ENCODE results near the gene CHRNA9. TPM values are rescaled to one million over a fixed set of nuclear protein-coding genes. Genes with fewer than 3 reads are reported as not detected.
"Not testable (repeated sequence)": the region's sequence is repeated elsewhere in the genome, so short reads cannot be mapped to it uniquely, and the experiment has no call there.

Gene CHRNA9
- total RNA-seq, 1 experiment from 2014 or later: not detected

DNA sequence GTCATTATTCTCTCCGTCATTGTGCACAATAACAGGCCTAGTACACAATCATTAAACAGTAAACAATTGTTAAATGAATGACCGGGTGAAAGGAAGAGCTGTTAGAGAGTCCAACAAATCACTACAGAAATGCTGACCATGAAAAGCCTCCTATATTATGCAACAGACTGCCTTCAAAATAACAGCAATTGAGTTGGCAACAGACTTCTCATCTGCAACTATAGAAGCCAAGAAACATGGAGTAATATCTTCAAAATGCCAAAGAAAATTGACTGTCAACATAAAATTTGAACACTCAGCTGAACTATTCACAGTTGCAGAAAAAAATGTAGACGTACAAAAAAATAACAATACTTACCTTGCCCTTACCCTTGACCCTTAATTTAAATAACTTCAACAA, 26.2 kb downstream of the CHRNA9 start:
- H3K36me3 ChIP-seq: no peaks in the 10 kb centered on the region
- H3K27me3 ChIP-seq: no peaks in the 10 kb centered on the region
- H3K9me3 ChIP-seq: no peaks in the 10 kb centered on the region
- H3K4me3 ChIP-seq: no peak overlapping the region
- DNase-seq: no peak

- Histone ChIP-seq H3K9me3 (no peaks in the 10 kb centered on the region), H3K4me3 (no peak overlapping the region), H3K27me3 (no peaks in the 10 kb centered on the region)
These were observed 28.3 kb downstream of the CHRNA9 start for GRCh38 chr4:40363382-40363920.

DNA sequence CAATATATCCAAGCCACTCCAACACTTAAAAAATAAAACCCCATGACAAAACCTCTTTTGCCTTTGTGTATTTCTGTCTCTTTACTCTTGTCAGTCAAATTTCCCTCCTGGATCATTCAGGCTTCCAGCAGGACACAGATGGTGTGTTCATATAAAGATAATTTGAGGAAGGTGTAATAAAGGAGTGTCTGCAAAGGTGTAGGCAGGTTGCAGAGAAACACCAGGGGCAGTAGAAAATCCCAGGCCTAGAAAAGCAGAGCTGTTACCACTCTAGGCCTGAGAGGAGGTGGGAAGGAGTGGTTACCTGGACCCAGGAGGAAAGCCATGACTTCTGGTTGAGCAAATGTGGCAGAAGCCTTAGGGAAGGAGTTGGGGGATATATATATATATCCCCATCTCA, 28.8 kb downstream of the CHRNA9 start:
- Histone ChIP-seq H3K27me3 (no peaks in the 10 kb centered on the region), H3K4me3 (no peak overlapping the region), H3K36me3 (no peaks in the 10 kb centered on the region), H3K9me3 (no peaks in the 10 kb centered on the region)
- DNase-seq: no peak

More at GRCh38 chr4:40363382-40363920, 28.3 kb downstream of the CHRNA9 start:
- DNase-seq: no peak
- no peaks in the 10 kb centered on the region for H3K36me3 ChIP-seq

- Histone ChIP-seq H3K4me3 (no peak overlapping the region), H3K36me3 (no peaks in the 10 kb centered on the region), H3K27me3 (no peaks in the 10 kb centered on the region), H3K9me3 (no peaks in the 10 kb centered on the region)
- DNase-seq: no peak
These were observed 30.6 kb downstream of the CHRNA9 start for GRCh38 chr4:40365766-40366165.

GRCh38 chr4:40367451-40367850, 32.3 kb downstream of the CHRNA9 start:
- Histone ChIP-seq H3K9me3 (no peaks in the 10 kb centered on the region), H3K4me3 (no peak overlapping the region), H3K36me3 (no peaks in the 10 kb centered on the region), H3K27me3 (no peaks in the 10 kb centered on the region)
- no peak for DNase-seq

- DNase-seq: no peak
- H3K4me3 ChIP-seq: no peak overlapping the region
These were observed 34.5 kb downstream of the CHRNA9 start for GRCh38 chr4:40369437-40370274.

DNA sequence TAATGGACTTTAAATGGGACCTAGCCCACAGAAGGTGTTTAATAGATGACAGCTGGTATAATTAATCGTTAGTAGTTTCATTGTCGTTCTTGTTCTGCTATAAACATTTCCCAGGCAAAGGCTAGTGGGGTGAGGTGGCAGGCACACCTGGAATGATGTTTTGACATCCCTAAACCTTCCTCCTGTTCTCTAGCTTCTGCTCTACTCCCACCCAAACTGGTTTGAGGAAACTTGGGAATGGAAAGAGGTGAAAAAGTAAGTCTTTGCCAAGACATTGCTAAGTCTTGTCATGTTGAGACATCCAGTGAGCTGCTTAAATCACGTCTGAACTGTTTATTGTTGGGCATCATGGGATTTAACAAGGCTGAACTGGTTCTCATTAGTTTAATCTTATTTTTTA, 37.5 kb downstream of the CHRNA9 start:
- no peak for DNase-seq

More at GRCh38 chr4:40369437-40370274, 34.5 kb downstream of the CHRNA9 start:
- H3K27me3 ChIP-seq: no peaks in the 10 kb centered on the region
- no peaks in the 10 kb centered on the region for H3K9me3 ChIP-seq
- no peaks in the 10 kb centered on the region for H3K36me3 ChIP-seq

GRCh38 chr4:40373636-40374035, 38.5 kb downstream of the CHRNA9 start:
- Histone ChIP-seq H3K9me3 (no peaks in the 10 kb centered on the region), H3K27me3 (no peaks in the 10 kb centered on the region), H3K4me3 (no peak overlapping the region), H3K36me3 (no peaks in the 10 kb centered on the region)
- no peak for DNase-seq

More for the DNA sequence above, 37.5 kb downstream of the CHRNA9 start:
- Histone ChIP-seq H3K36me3 (no peaks in the 10 kb centered on the region), H3K4me3 (no peak overlapping the region), H3K9me3 (no peaks in the 10 kb centered on the region), H3K27me3 (no peaks in the 10 kb centered on the region)

DNA sequence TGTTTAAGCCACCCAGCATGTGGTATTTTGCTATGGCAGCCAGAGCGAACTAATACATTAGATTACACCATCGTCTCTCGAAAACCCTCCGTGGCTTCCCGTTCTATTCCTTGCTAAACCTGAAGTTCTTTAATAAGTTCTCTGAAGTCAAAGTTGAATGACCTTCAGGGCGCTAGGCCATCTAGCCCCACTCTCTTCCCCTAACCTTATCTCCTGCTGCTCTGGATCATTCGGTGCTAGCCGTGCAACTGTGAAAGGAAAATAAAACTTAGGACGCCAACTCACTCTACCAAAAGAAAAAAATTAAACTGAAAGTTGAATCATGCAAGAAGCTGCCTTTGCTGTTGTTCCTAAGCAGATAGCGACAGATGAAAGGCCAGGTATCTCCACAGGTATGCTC, 40.0 kb downstream of the CHRNA9 start:
- Histone ChIP-seq H3K4me3 (no peak overlapping the region), H3K27me3 (no peaks in the 10 kb centered on the region), H3K36me3 (no peaks in the 10 kb centered on the region), H3K9me3 (no peaks in the 10 kb centered on the region)
- DNase-seq: no peak

GRCh38 chr4:40375620-40376019, 40.5 kb downstream of the CHRNA9 start:
- Histone ChIP-seq H3K9me3 (no peaks in the 10 kb centered on the region), H3K4me3 (no peak overlapping the region), H3K36me3 (no peaks in the 10 kb centered on the region), H3K27me3 (no peaks in the 10 kb centered on the region)
- no peak for DNase-seq

GRCh38 chr4:40377512-40378365, 42.6 kb downstream of the CHRNA9 start:
- Histone ChIP-seq H3K9me3 (no peaks in the 10 kb centered on the region), H3K36me3 (no peaks in the 10 kb centered on the region), H3K4me3 (no peak overlapping the region), H3K27me3 (no peaks in the 10 kb centered on the region)
- DNase-seq: no peak

- H3K36me3 ChIP-seq: no peaks in the 10 kb centered on the region
- H3K27me3 ChIP-seq: no peaks in the 10 kb centered on the region
- H3K9me3 ChIP-seq: no peaks in the 10 kb centered on the region
- no peak overlapping the region for H3K4me3 ChIP-seq
- no peak for DNase-seq
These were observed 43.5 kb downstream of the CHRNA9 start for GRCh38 chr4:40378619-40379018.

DNA sequence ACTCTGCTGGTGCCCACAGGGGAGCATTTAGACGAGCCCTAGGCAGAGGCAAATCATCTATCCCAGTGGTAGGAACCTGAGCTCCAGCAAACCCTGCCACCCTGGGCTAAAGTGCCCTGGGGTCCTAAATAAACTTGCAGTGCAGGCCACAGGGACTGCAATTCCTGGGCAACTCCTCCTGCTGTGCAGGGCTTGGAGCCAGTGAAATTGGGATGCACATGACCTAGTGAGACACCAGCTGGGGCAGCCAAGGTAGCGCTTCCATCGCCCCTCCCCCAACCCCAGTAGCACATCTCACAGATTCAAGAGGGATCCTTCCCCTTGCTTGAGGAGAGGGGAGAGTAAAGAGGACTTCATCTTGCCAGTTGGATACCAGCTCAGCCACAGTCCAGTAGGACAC, 44.1 kb downstream of the CHRNA9 start:
- DNase-seq: no peak
- Histone ChIP-seq H3K9me3 (no peaks in the 10 kb centered on the region), H3K4me3 (no peak overlapping the region)

GRCh38 chr4:40380647-40381046, 45.5 kb downstream of the CHRNA9 start:
- H3K9me3 ChIP-seq: no peaks in the 10 kb centered on the region
- no peak for DNase-seq
- no peaks in the 10 kb centered on the region for H3K27me3 ChIP-seq
- no peak overlapping the region for H3K4me3 ChIP-seq
- no peaks in the 10 kb centered on the region for H3K36me3 ChIP-seq

More for the DNA sequence above, 44.1 kb downstream of the CHRNA9 start:
- Histone ChIP-seq H3K36me3 (no peaks in the 10 kb centered on the region), H3K27me3 (no peaks in the 10 kb centered on the region)

- H3K4me3 ChIP-seq: no peak overlapping the region
- no peaks in the 10 kb centered on the region for H3K27me3 ChIP-seq
- no peaks in the 10 kb centered on the region for H3K9me3 ChIP-seq
- H3K36me3 ChIP-seq: no peaks in the 10 kb centered on the region
- no peak for DNase-seq
These were observed 53.1 kb downstream of the CHRNA9 start for GRCh38 chr4:40388239-40388638.

GRCh38 chr4:40389986-40390385, 54.9 kb downstream of the CHRNA9 start:
- Histone ChIP-seq H3K9me3 (no peaks in the 10 kb centered on the region), H3K36me3 (no peaks in the 10 kb centered on the region), H3K27me3 (no peaks in the 10 kb centered on the region), H3K4me3 (no peak overlapping the region)
- DNase-seq: no peak

GRCh38 chr4:40392241-40392640, 57.1 kb downstream of the CHRNA9 start:
- not testable (repeated sequence) for H3K9me3 ChIP-seq, H3K4me3 ChIP-seq, H3K27me3 ChIP-seq, H3K36me3 ChIP-seq, DNase-seq

Data from MG63 (cell line).